Measurements from ENCODE around the gene ISCA2.
"Not testable (repeated sequence)": the region's sequence is repeated elsewhere in the genome, so short reads cannot be mapped to it uniquely, and the experiment has no call there.

The ISCA2 gene

GRCh38 chr14:74493343-74494261, at the start of gene ISCA2:
Gene ISCA2, plus strand, starts transcription at chr14:74493765. Its CDS starts 10 bp downstream, at chr14:74493775.
- DNase-seq (ENCODE audit: low read depth), result peak; percentile 98

- DNase-seq (ENCODE audit: low read depth), result no peak
These were observed 48.7 kb upstream of the ISCA2 start for GRCh38 chr14:74444866-74445265.

GRCh38 chr14:74454397-74454796, 39.2 kb upstream of the ISCA2 start:
- not testable (repeated sequence) for DNase-seq (ENCODE audit: low read depth)

GRCh38 chr14:74456684-74457564, 36.6 kb upstream of the ISCA2 start:
- no peak for DNase-seq (ENCODE audit: low read depth)

- no peak for DNase-seq (ENCODE audit: low read depth)
These were observed 36.0 kb upstream of the ISCA2 start for GRCh38 chr14:74457565-74457895.

- peak; percentile 59 for DNase-seq (ENCODE audit: low read depth)
These were observed 34.1 kb upstream of the ISCA2 start for GRCh38 chr14:74459289-74459946.

- DNase-seq (ENCODE audit: low read depth), result no peak
These were observed 33.6 kb upstream of the ISCA2 start for GRCh38 chr14:74459976-74460375.

- DNase-seq (ENCODE audit: low read depth), result no peak
These were observed 30.6 kb upstream of the ISCA2 start for GRCh38 chr14:74462993-74463392.

- DNase-seq (ENCODE audit: low read depth), result no peak
These were observed 29.9 kb upstream of the ISCA2 start for GRCh38 chr14:74463697-74464096.

- no peak for DNase-seq (ENCODE audit: low read depth)
These were observed 28.8 kb upstream of the ISCA2 start for GRCh38 chr14:74464785-74465184.

GRCh38 chr14:74465335-74465734, 28.2 kb upstream of the ISCA2 start:
- DNase-seq (ENCODE audit: low read depth), result no peak

- DNase-seq (ENCODE audit: low read depth), result no peak
These were observed 25.1 kb upstream of the ISCA2 start for GRCh38 chr14:74468513-74468912.

- no peak for DNase-seq (ENCODE audit: low read depth)
These were observed 23.7 kb upstream of the ISCA2 start for GRCh38 chr14:74469548-74470518.

GRCh38 chr14:74472601-74473000, 21.0 kb upstream of the ISCA2 start:
- no peak for DNase-seq (ENCODE audit: low read depth)

- peak; percentile 70 for DNase-seq (ENCODE audit: low read depth)
These were observed 19.2 kb upstream of the ISCA2 start for GRCh38 chr14:74474376-74474775.

GRCh38 chr14:74475678-74476077, 17.9 kb upstream of the ISCA2 start:
- DNase-seq (ENCODE audit: low read depth), result peak; percentile 81

GRCh38 chr14:74476107-74476506, 17.5 kb upstream of the ISCA2 start:
- DNase-seq (ENCODE audit: low read depth), result no peak

- no peak for DNase-seq (ENCODE audit: low read depth)
These were observed 17.0 kb upstream of the ISCA2 start for GRCh38 chr14:74476607-74477006.

GRCh38 chr14:74478996-74479635, 14.4 kb upstream of the ISCA2 start:
- DNase-seq (ENCODE audit: low read depth), result peak; percentile 31

- no peak for DNase-seq (ENCODE audit: low read depth)
These were observed 13.5 kb upstream of the ISCA2 start for GRCh38 chr14:74480046-74480445.

GRCh38 chr14:74482571-74482970, 11.0 kb upstream of the ISCA2 start:
- no peak for DNase-seq (ENCODE audit: low read depth)
